CD8-positive, alpha-beta memory T cell (primary cell): ENCODE results near the gene DPF3. TPM values are rescaled to one million over a fixed set of nuclear protein-coding genes. Genes with fewer than 3 reads are reported as not detected.
A peak's percentile ranks its signal among the peaks of the same experiment; 100 is the strongest.

ENCODE experiments used
- CTCF ChIA-PET: fragments of 350-600 bp; sonication (Branson Sonifier 250); formaldehyde crosslinking; loops from one replicate; lab custom pipeline; 2021; ENCODE audit warnings: antibody characterized with exemption; lab: Charles Lee
- POLR2A ChIA-PET: fragments of 350-600 bp; sonication (Branson Sonifier 250); formaldehyde crosslinking; loops from one replicate; lab custom pipeline; 2021; ENCODE audit warnings: antibody characterized with exemption; lab: Charles Lee
- DNase-seq, 5 donors: peaks; one replicate each; pipeline versions ENCODE4 v3.0.0 to v3.0.0-alpha.2; 2020 to 2022; ENCODE audit warnings: mixed read lengths in 1 of 5
- H3K27ac ChIP-seq: one replicate; pipeline ENCODE4 v1.7.0; 2013; ENCODE audit warnings: low read depth, mild to moderate bottlenecking, low read length, moderate library complexity
- H3K27me3 ChIP-seq: 2 replicates; pipeline ENCODE4 v1.7.0; 2013; ENCODE audit warnings: low read length, mild to moderate bottlenecking; ENCODE audit not compliant: insufficient read depth, poor library complexity, severe bottlenecking
- H3K36me3 ChIP-seq: 2 replicates; pipeline ENCODE4 v1.7.0; 2013; ENCODE audit warnings: mild to moderate bottlenecking, low read length, moderate library complexity; ENCODE audit not compliant: insufficient read depth
- H3K4me1 ChIP-seq: 2 replicates; pipeline ENCODE4 v1.7.0; 2013; ENCODE audit warnings: mild to moderate bottlenecking, low read length, moderate library complexity; ENCODE audit not compliant: insufficient read depth
- H3K4me3 ChIP-seq: 2 replicates; pipeline ENCODE4 v1.7.0; 2013; ENCODE audit warnings: mild to moderate bottlenecking, low read length
- H3K9me3 ChIP-seq: 2 replicates; pipeline ENCODE4 v1.7.0; 2013; ENCODE audit warnings: mild to moderate bottlenecking, low read length
- H3K27ac Mint-ChIP-seq, 8 donors: one replicate each; pipeline ENCODE4 v1.8.0; 2020 to 2021; ENCODE audit warnings: mixed read lengths in 8 of 8, mild to moderate bottlenecking in 6 of 8, inconsistent platforms in 3 of 8, moderate library complexity in 3 of 8
- H3K27me3 Mint-ChIP-seq, 2 donors: one replicate each; pipeline ENCODE4 v1.8.0; 2020 to 2021; ENCODE audit warnings: mixed read lengths in 2 of 2, mild to moderate bottlenecking in 1 of 2, moderate library complexity in 1 of 2
- H3K36me3 Mint-ChIP-seq, 3 donors: one replicate each; pipeline ENCODE4 v1.8.0; 2020 to 2021; ENCODE audit warnings: mixed read lengths in 3 of 3, inconsistent platforms in 1 of 3, mild to moderate bottlenecking in 1 of 3
- H3K4me1 Mint-ChIP-seq, 3 donors: one replicate each; pipeline ENCODE4 v1.8.0; 2020 to 2021; ENCODE audit warnings: mixed read lengths in 3 of 3, inconsistent platforms in 1 of 3, mild to moderate bottlenecking in 1 of 3
- H3K4me3 Mint-ChIP-seq, 7 donors: one replicate each; pipeline ENCODE4 v1.8.0; 2020 to 2021; ENCODE audit warnings: mixed read lengths in 7 of 7, mild to moderate bottlenecking in 6 of 7, moderate library complexity in 4 of 7, inconsistent platforms in 2 of 7
- H3K9me3 Mint-ChIP-seq, 5 donors: one replicate each; pipeline ENCODE4 v1.8.0; 2020 to 2022; ENCODE audit warnings: mixed read lengths in 5 of 5, mild to moderate bottlenecking in 3 of 5, moderate library complexity in 2 of 5, inconsistent platforms in 1 of 5
- polyA plus RNA-seq: library from polyadenylated mRNA; unstranded; fragments of 300-500 nt; fragmentation: Illumina TruSeq; gene quantifications from one replicate; pipeline ENCODE4 v1.2.3, GENCODE V29; 2021
- total RNA-seq, 2 experiments: library from RNA; stranded (reverse); gene quantifications; one replicate each; pipeline ENCODE4 v1.2.3, GENCODE V29; 2021

DPF3 gene
- total and polyA plus RNA-seq, 3 experiments from 2014 or later = 0.50 to 1.3 (median 0.62) TPM

DNA sequence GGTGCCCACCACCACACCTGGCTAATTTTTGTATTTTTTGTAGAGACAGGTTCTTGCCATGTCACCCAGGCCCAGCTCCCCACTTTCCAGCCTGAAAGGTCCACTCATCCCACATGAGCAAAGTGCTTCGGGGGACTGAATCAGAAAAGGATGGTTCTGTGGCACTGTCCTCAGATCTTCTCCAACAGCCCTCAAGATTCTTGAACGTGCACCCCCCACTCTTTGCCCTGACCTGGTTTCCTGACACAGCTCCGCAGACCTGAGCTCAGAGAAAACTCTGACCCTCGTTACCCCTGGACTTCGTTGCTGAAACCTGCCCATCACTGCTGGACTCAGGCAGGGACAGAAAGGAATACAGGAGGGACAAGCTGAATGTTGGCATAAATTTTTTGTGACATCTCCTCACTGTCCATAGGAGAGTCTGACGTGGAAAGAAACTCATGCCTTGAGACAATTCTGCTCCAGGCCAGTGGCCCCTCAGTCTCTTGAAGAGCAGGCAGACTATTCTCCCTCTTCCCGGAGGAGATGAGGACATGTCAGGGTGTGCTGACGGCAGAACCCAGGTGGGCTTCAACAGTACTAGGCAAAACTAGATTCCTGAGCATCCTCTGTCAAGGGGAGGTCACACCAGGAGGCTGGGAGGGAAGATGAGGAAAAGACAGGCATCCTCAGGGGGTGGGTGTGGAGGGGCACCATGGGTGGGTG lies 149.3 kb downstream of the DPF3 start:
- Mint-ChIP-seq H3K36me3 (peaks cover 0 to 14% (median 0%) of the 10 kb centered on the region in 3 donors), H3K27me3 (peaks cover 0 to 5% of the 10 kb centered on the region in 2 donors), H3K4me1 (no peaks in the 10 kb centered on the region), H3K27ac (no peak overlapping the region), H3K4me3 (no peak overlapping the region), H3K9me3 (peaks cover 0 to 8% (median 6%) of the 10 kb centered on the region in 5 donors)
- ChIA-PET POLR2A (no interaction called here), CTCF (no interaction called here)
- Histone ChIP-seq H3K9me3 (no peaks in the 10 kb centered on the region), H3K4me1 (no peaks in the 10 kb centered on the region), H3K4me3 (no peak overlapping the region), H3K27me3 (no peaks in the 10 kb centered on the region), H3K36me3 (no peaks in the 10 kb centered on the region), H3K27ac (no peak overlapping the region)
- no peak for DNase-seq

- H3K36me3 ChIP-seq = no peaks in the 10 kb centered on the region
- peak overlapping the region in 1 of 8 donors; percentile 47 for H3K27ac Mint-ChIP-seq
- H3K27ac ChIP-seq = no peak overlapping the region
- peaks cover 0 to 9% (median 0%) of the 10 kb centered on the region in 3 donors for H3K36me3 Mint-ChIP-seq
- H3K9me3 ChIP-seq = no peaks in the 10 kb centered on the region
- H3K4me1 Mint-ChIP-seq = no peaks in the 10 kb centered on the region
- peaks cover 0 to 3% of the 10 kb centered on the region in 2 donors for H3K27me3 Mint-ChIP-seq
- POLR2A ChIA-PET = no interaction called here
- no peak overlapping the region for H3K4me3 ChIP-seq
- CTCF ChIA-PET = no interaction called here
- no peak for DNase-seq
- peaks cover 0 to 6% (median 6%) of the 10 kb centered on the region in 5 donors for H3K9me3 Mint-ChIP-seq
- no peaks in the 10 kb centered on the region for H3K4me1 ChIP-seq
- no peaks in the 10 kb centered on the region for H3K27me3 ChIP-seq
- H3K4me3 Mint-ChIP-seq = no peak overlapping the region
These were observed 150.3 kb downstream of the DPF3 start for GRCh38 chr14:72743626-72744025.

DNA sequence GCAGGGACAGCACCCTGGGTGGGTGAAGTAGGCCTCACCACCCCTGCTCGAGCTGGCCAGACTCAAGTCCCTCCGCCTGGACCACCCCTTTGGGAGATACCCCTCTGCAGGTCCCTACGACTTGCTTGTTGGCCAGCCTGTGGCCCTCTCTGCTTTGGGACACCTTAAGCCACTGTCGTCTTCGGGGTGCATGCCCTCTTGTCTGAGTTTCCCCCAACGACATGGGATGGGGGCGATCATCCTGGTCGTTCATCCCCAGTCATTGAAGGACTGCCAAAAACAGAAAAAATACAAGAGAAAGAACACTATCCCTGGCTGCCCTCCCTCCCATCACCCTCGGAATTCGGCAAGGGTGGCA lies 151.1 kb downstream of the DPF3 start:
- H3K27ac ChIP-seq = no peak overlapping the region
- no peak overlapping the region for H3K27ac Mint-ChIP-seq
- H3K9me3 ChIP-seq = no peaks in the 10 kb centered on the region
- peaks cover 0 to 2% of the 10 kb centered on the region in 2 donors for H3K27me3 Mint-ChIP-seq
- no peak overlapping the region for H3K4me3 ChIP-seq
- DNase-seq = no peak
- H3K36me3 ChIP-seq = no peaks in the 10 kb centered on the region
- H3K9me3 Mint-ChIP-seq = peaks cover 0 to 2% (median under 1%) of the 10 kb centered on the region in 5 donors
- no peak overlapping the region for H3K4me3 Mint-ChIP-seq
- no peaks in the 10 kb centered on the region for H3K4me1 ChIP-seq
- no peaks in the 10 kb centered on the region for H3K27me3 ChIP-seq
- H3K36me3 Mint-ChIP-seq = peaks cover 0 to 2% (median 0%) of the 10 kb centered on the region in 3 donors
- CTCF ChIA-PET = no interaction called here
- no peaks in the 10 kb centered on the region for H3K4me1 Mint-ChIP-seq
- POLR2A ChIA-PET = no interaction called here

- CTCF ChIA-PET = no interaction called here
- no peaks in the 10 kb centered on the region for H3K36me3 ChIP-seq
- POLR2A ChIA-PET = no interaction called here
These were observed 151.6 kb downstream of the DPF3 start for GRCh38 chr14:72742118-72742837.

GRCh38 chr14:72741826-72742117 lies 152.1 kb downstream of the DPF3 start:
- Histone ChIP-seq H3K9me3 (no peaks in the 10 kb centered on the region), H3K27me3 (no peaks in the 10 kb centered on the region), H3K36me3 (no peaks in the 10 kb centered on the region), H3K27ac (no peak overlapping the region), H3K4me1 (no peaks in the 10 kb centered on the region), H3K4me3 (no peak overlapping the region)
- Mint-ChIP-seq H3K4me3 (no peak overlapping the region), H3K9me3 (no peaks in the 10 kb centered on the region), H3K4me1 (no peaks in the 10 kb centered on the region), H3K36me3 (no peaks in the 10 kb centered on the region), H3K27me3 (no peaks in the 10 kb centered on the region), H3K27ac (no peak overlapping the region)
- ChIA-PET CTCF (no interaction called here), POLR2A (no interaction called here)
- no peak for DNase-seq

More at GRCh38 chr14:72742118-72742837, 151.6 kb downstream of the DPF3 start:
- Mint-ChIP-seq H3K9me3 (no peaks in the 10 kb centered on the region), H3K27me3 (no peaks in the 10 kb centered on the region), H3K4me3 (no peak overlapping the region), H3K27ac (no peak overlapping the region), H3K4me1 (no peaks in the 10 kb centered on the region), H3K36me3 (no peaks in the 10 kb centered on the region)
- no peaks in the 10 kb centered on the region for H3K27me3 ChIP-seq
- H3K4me1 ChIP-seq = no peaks in the 10 kb centered on the region
- no peaks in the 10 kb centered on the region for H3K9me3 ChIP-seq
- DNase-seq = no peak
- H3K27ac ChIP-seq = no peak overlapping the region
- H3K4me3 ChIP-seq = no peak overlapping the region

DNA sequence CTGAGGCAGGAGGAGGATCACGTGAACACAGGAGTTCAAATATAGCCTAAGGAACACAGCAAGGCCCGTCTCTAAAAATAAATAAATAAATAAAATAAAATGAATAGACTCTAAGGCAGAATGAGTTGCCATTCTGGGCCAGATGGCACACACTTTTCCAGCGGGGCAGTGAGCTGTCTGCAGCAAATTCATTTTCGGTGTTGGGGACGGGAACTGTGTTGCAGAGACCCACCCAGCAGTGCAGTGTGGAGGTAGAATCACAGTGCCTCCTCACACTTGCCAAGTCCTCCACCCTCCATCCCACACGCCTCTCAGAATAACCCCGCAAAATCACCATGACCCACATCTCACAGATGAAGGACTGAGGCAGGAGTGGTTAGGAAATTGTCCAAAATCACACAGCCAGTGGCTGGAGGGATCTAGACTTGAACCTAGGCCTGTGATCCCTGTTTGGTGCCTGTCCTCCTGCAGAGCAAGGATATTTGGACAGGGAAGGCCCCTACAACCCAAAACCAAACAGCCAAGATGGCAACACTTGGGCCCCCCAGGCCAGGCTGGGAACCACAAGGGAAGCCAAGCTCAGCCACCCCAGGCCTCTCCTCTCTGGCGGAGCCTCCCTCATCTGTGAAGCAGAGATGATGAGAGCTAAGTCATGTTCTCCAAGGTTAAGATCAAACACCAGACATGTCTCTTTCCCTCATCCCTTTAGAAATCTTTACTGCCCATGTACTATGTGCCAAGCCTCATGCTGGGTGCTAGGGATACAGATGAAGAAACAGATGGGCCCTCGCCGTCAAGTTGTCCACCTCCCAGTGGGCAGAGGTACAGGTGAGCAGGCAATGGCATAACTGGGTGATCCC lies 152.7 kb downstream of the DPF3 start:
- H3K9me3 Mint-ChIP-seq = no peaks in the 10 kb centered on the region

GRCh38 chr14:72740504-72740961 lies 153.4 kb downstream of the DPF3 start:
- peaks cover 0 to 1% of the 10 kb centered on the region in 2 donors for H3K27me3 Mint-ChIP-seq
- Histone ChIP-seq H3K9me3 (no peaks in the 10 kb centered on the region), H3K4me3 (no peak overlapping the region), H3K27ac (no peak overlapping the region), H3K36me3 (no peaks in the 10 kb centered on the region), H3K27me3 (no peaks in the 10 kb centered on the region), H3K4me1 (no peaks in the 10 kb centered on the region)
- H3K36me3 Mint-ChIP-seq = no peaks in the 10 kb centered on the region
- no peak for DNase-seq
- no peak overlapping the region for H3K4me3 Mint-ChIP-seq
- H3K27ac Mint-ChIP-seq = no peak overlapping the region
- H3K4me1 Mint-ChIP-seq = no peaks in the 10 kb centered on the region
- no peaks in the 10 kb centered on the region for H3K9me3 Mint-ChIP-seq
- POLR2A ChIA-PET = no interaction called here
- CTCF ChIA-PET = no interaction called here

More for the DNA sequence above, 152.7 kb downstream of the DPF3 start:
- Histone ChIP-seq H3K9me3 (no peaks in the 10 kb centered on the region), H3K27ac (no peak overlapping the region), H3K36me3 (no peaks in the 10 kb centered on the region), H3K27me3 (no peaks in the 10 kb centered on the region), H3K4me3 (no peak overlapping the region), H3K4me1 (no peaks in the 10 kb centered on the region)
- Mint-ChIP-seq H3K36me3 (no peaks in the 10 kb centered on the region), H3K4me1 (no peaks in the 10 kb centered on the region), H3K4me3 (no peak overlapping the region), H3K27ac (no peak overlapping the region), H3K27me3 (peaks cover 0 to 1% of the 10 kb centered on the region in 2 donors)
- ChIA-PET POLR2A (no interaction called here), CTCF (no interaction called here)
- DNase-seq = no peak
